ENCODE measurements around the gene MS4A18.

GRCh38 chr11:60775420-60775961 is 51.0 kb downstream of the MS4A18 start:
- no peak for TF ChIP-seq EZH2phosphoT487 (IDR thresholded peaks at IDR 0.05; ENCODE audit: insufficient read depth, low read depth)
- no peak for TF ChIP-seq EZH2 (IDR thresholded peaks at IDR 0.05; ENCODE audit: insufficient read depth, poor library complexity, severe bottlenecking)
